ENCODE results near the gene NR4A2.
A peak's percentile ranks its signal among the peaks of the same experiment; 100 is the strongest.

NR4A2 gene

GRCh38 chr2:156343096-156343939 is 10.8 kb upstream of the NR4A2 start:
- Mint-ChIP-seq H3K4me3 (peak overlapping the region; percentile 86), H3K9me3 (no peaks in the 10 kb centered on the region), H3K4me1 (ENCODE audit: low read depth) (peaks cover 58% of the 10 kb centered on the region), H3K27ac (peak overlapping the region; percentile 93), H3K27me3 (no peaks in the 10 kb centered on the region), H3K36me3 (ENCODE audit: low read depth) (peaks cover 3% of the 10 kb centered on the region)

- Mint-ChIP-seq H3K27ac (peak overlapping the region; percentile 95), H3K4me3 (peak overlapping the region; percentile 86), H3K27me3 (no peaks in the 10 kb centered on the region), H3K4me1 (ENCODE audit: low read depth) (peaks cover 60% of the 10 kb centered on the region), H3K9me3 (no peaks in the 10 kb centered on the region), H3K36me3 (ENCODE audit: low read depth) (peaks cover 3% of the 10 kb centered on the region)
These were observed 10.0 kb upstream of the NR4A2 start for GRCh38 chr2:156342254-156343095.

GRCh38 chr2:156341452-156342253 is 9.1 kb upstream of the NR4A2 start:
- Mint-ChIP-seq H3K36me3 (ENCODE audit: low read depth) (peaks cover 3% of the 10 kb centered on the region), H3K27me3 (no peaks in the 10 kb centered on the region), H3K4me1 (ENCODE audit: low read depth) (peaks cover 65% of the 10 kb centered on the region), H3K4me3 (peak overlapping the region; percentile 86), H3K9me3 (no peaks in the 10 kb centered on the region), H3K27ac (peak overlapping the region; percentile 95)

- Mint-ChIP-seq H3K9me3 (no peaks in the 10 kb centered on the region), H3K4me3 (peak overlapping the region; percentile 86), H3K36me3 (ENCODE audit: low read depth) (peaks cover 3% of the 10 kb centered on the region), H3K27me3 (no peaks in the 10 kb centered on the region), H3K4me1 (ENCODE audit: low read depth) (peaks cover 68% of the 10 kb centered on the region), H3K27ac (peak overlapping the region; percentile 95)
These were observed 8.4 kb upstream of the NR4A2 start for GRCh38 chr2:156340804-156341451.

- Mint-ChIP-seq H3K36me3 (ENCODE audit: low read depth) (peaks cover 3% of the 10 kb centered on the region), H3K4me3 (peak overlapping the region; percentile 86), H3K9me3 (no peaks in the 10 kb centered on the region), H3K27me3 (no peaks in the 10 kb centered on the region), H3K4me1 (ENCODE audit: low read depth) (peaks cover 68% of the 10 kb centered on the region), H3K27ac (peak overlapping the region; percentile 95)
These were observed 7.9 kb upstream of the NR4A2 start for GRCh38 chr2:156340377-156340776.

GRCh38 chr2:156339865-156340264 is 7.3 kb upstream of the NR4A2 start:
- Mint-ChIP-seq H3K27ac (peak overlapping the region; percentile 95), H3K4me1 (ENCODE audit: low read depth) (peaks cover 70% of the 10 kb centered on the region)

GRCh38 chr2:156339110-156339847 is 6.8 kb upstream of the NR4A2 start:
- peaks cover 3% of the 10 kb centered on the region for H3K36me3 Mint-ChIP-seq (ENCODE audit: low read depth)
- H3K27ac Mint-ChIP-seq = peak overlapping the region; percentile 95
- peak overlapping the region; percentile 86 for H3K4me3 Mint-ChIP-seq
- no peaks in the 10 kb centered on the region for H3K9me3 Mint-ChIP-seq
- no peaks in the 10 kb centered on the region for H3K27me3 Mint-ChIP-seq
- peaks cover 68% of the 10 kb centered on the region for H3K4me1 Mint-ChIP-seq (ENCODE audit: low read depth)

More at GRCh38 chr2:156339865-156340264, 7.3 kb upstream of the NR4A2 start:
- H3K4me3 Mint-ChIP-seq = peak overlapping the region; percentile 86
- H3K9me3 Mint-ChIP-seq = no peaks in the 10 kb centered on the region
- no peaks in the 10 kb centered on the region for H3K27me3 Mint-ChIP-seq
- peaks cover 3% of the 10 kb centered on the region for H3K36me3 Mint-ChIP-seq (ENCODE audit: low read depth)

- Mint-ChIP-seq H3K27me3 (no peaks in the 10 kb centered on the region), H3K9me3 (no peaks in the 10 kb centered on the region), H3K36me3 (ENCODE audit: low read depth) (peaks cover 3% of the 10 kb centered on the region), H3K4me3 (peak overlapping the region; percentile 86), H3K4me1 (ENCODE audit: low read depth) (peaks cover 63% of the 10 kb centered on the region), H3K27ac (peak overlapping the region; percentile 95)
These were observed 6.1 kb upstream of the NR4A2 start for GRCh38 chr2:156338578-156338977.

- H3K27ac Mint-ChIP-seq = peak overlapping the region; percentile 100
- peak overlapping the region; percentile 92 for H3K4me3 Mint-ChIP-seq
- H3K9me3 Mint-ChIP-seq = no peaks in the 10 kb centered on the region
- H3K27me3 Mint-ChIP-seq = peaks cover 8% of the 10 kb centered on the region
- H3K4me1 Mint-ChIP-seq (ENCODE audit: low read depth) = peaks cover 64% of the 10 kb centered on the region
- peaks cover 32% of the 10 kb centered on the region for H3K36me3 Mint-ChIP-seq (ENCODE audit: low read depth)
These were observed 2.3 kb upstream of the NR4A2 start for GRCh38 chr2:156334496-156335478.

GRCh38 chr2:156333951-156334495 is 1.5 kb upstream of the NR4A2 start:
- peaks cover 10% of the 10 kb centered on the region for H3K27me3 Mint-ChIP-seq
- H3K27ac Mint-ChIP-seq = peak overlapping the region; percentile 100
- peaks cover 37% of the 10 kb centered on the region for H3K36me3 Mint-ChIP-seq (ENCODE audit: low read depth)
- no peaks in the 10 kb centered on the region for H3K9me3 Mint-ChIP-seq
- peak overlapping the region; percentile 92 for H3K4me3 Mint-ChIP-seq
- H3K4me1 Mint-ChIP-seq (ENCODE audit: low read depth) = peaks cover 62% of the 10 kb centered on the region

GRCh38 chr2:156333274-156333950 is 891 bp upstream of the NR4A2 start:
- Mint-ChIP-seq H3K9me3 (no peaks in the 10 kb centered on the region), H3K4me1 (ENCODE audit: low read depth) (peaks cover 61% of the 10 kb centered on the region), H3K4me3 (peak overlapping the region; percentile 92), H3K27ac (peak overlapping the region; percentile 100), H3K36me3 (ENCODE audit: low read depth) (peaks cover 42% of the 10 kb centered on the region), H3K27me3 (peaks cover 15% of the 10 kb centered on the region)

GRCh38 chr2:156332284-156332533 is 312 bp downstream of the NR4A2 start:
- Mint-ChIP-seq H3K4me1 (ENCODE audit: low read depth) (peaks cover 61% of the 10 kb centered on the region), H3K27ac (peak overlapping the region; percentile 100), H3K36me3 (ENCODE audit: low read depth) (peaks cover 54% of the 10 kb centered on the region), H3K4me3 (peak overlapping the region; percentile 92), H3K9me3 (no peaks in the 10 kb centered on the region), H3K27me3 (peaks cover 20% of the 10 kb centered on the region)
